Endothelial cell of umbilical vein (primary cell): Measurements from ENCODE around the gene MICAL3. TPM values are rescaled to one million over a fixed set of nuclear protein-coding genes. Genes with fewer than 3 reads are reported as not detected.

ENCODE experiments used
- BruUV-seq: library from RNA; stranded (reverse); fragments of 400-500 nt; replicated peaks from 2 replicates; lab custom pipeline; 2021; lab: Mats Ljungman, UMichigan
- CTCF ChIA-PET: fragments of 300-600, 350-600 bp; sonication (Branson Sonifier 250); formaldehyde crosslinking; loops from one replicate; lab custom pipeline; 2021; ENCODE audit warnings: antibody characterized with exemption, inconsistent platforms; lab: Charles Lee
- POLR2A ChIA-PET: fragments of 300-600, 350-600 bp; sonication (Branson Sonifier 250); formaldehyde crosslinking; loops from one replicate; lab custom pipeline; 2021; ENCODE audit warnings: antibody characterized with exemption, inconsistent platforms; lab: Charles Lee
- DNase-seq: peaks from one replicate; pipeline ENCODE4 v3.0.0-alpha.2; 2011; ENCODE audit warnings: low read depth, low spot score
- FAIRE-seq: peaks from 2 replicates; lab custom pipeline; 2011; peaks lifted over from hg19 to GRCh38; lab: Jason Lieb, UNC
- H2AFZ ChIP-seq: 2 replicates; pipeline ENCODE4 v1.6.0; 2012; ENCODE audit warnings: low read depth, low read length, control low read depth, inconsistent platforms
- H3K27ac ChIP-seq: 2 replicates; pipeline ENCODE4 v1.5.1; 2011; ENCODE audit warnings: low read depth, mild to moderate bottlenecking, control low read depth, low read length, moderate library complexity; ENCODE audit not compliant: insufficient read depth
- H3K27me3 ChIP-seq, 2 experiments: 2 replicates each; pipeline versions ENCODE4 v1.6.0 to v1.6.1; 2011; ENCODE audit warnings: low read length in 2 of 2, mixed read lengths in 1 of 2; ENCODE audit not compliant: control insufficient read depth in 2 of 2, insufficient read depth in 2 of 2
- H3K36me3 ChIP-seq, 2 experiments: 2 replicates in 1 of 2; 3 replicates in 1 of 2; pipeline ENCODE4 v1.5.1; 2011; ENCODE audit warnings: low read length in 2 of 2, mild to moderate bottlenecking in 1 of 2, moderate library complexity in 1 of 2; ENCODE audit not compliant: control insufficient read depth in 2 of 2, insufficient read depth in 2 of 2; ENCODE audit errors: extremely low read depth in 1 of 2
- H3K4me1 ChIP-seq: 3 replicates; pipeline ENCODE4 v1.5.1; 2011; ENCODE audit warnings: mild to moderate bottlenecking, low read length; ENCODE audit not compliant: control insufficient read depth, insufficient read depth; ENCODE audit errors: extremely low read depth
- H3K4me2 ChIP-seq: 2 replicates; pipeline ENCODE4 v1.6.1; 2011; ENCODE audit warnings: low read length, control low read depth, mixed read lengths; ENCODE audit not compliant: insufficient read depth
- H3K4me3 ChIP-seq, 3 experiments: fragments of 200-600 bp in 1 of 3; sonication (generic), shearing (Covaris generic) in 1 of 3; replicated peaks in 1 of 3; 2 replicates each; pipeline ENCODE4 v1.5.1; 2011 to 2016; ENCODE audit warnings: control low read depth in 3 of 3, low read length in 3 of 3, mild to moderate bottlenecking in 2 of 3, inconsistent platforms in 1 of 3, low read depth in 1 of 3, moderate library complexity in 1 of 3; ENCODE audit not compliant: insufficient read depth in 1 of 3
- H3K79me2 ChIP-seq: 2 replicates; pipeline ENCODE4 v1.6.0; 2012; ENCODE audit warnings: low read length, inconsistent platforms; ENCODE audit not compliant: control insufficient read depth, insufficient read depth
- H3K9ac ChIP-seq: replicated peaks from 2 replicates; pipeline ENCODE3; 2011; ENCODE audit warnings: low read length, control low read depth; ENCODE audit not compliant: insufficient read depth; ENCODE audit errors: extremely low read depth
- H3K9me1 ChIP-seq: replicated peaks from 3 replicates; pipeline ENCODE4 v1.6.0; 2011; ENCODE audit warnings: mild to moderate bottlenecking, low read length; ENCODE audit not compliant: control insufficient read depth, insufficient read depth; ENCODE audit errors: extremely low read depth
- H3K9me3 ChIP-seq: replicated peaks from 2 replicates; pipeline ENCODE4 v1.5.1; 2012; ENCODE audit warnings: low read length, inconsistent platforms; ENCODE audit not compliant: control insufficient read depth, insufficient read depth
- H4K20me1 ChIP-seq: replicated peaks from 2 replicates; pipeline ENCODE3; 2011; ENCODE audit warnings: mild to moderate bottlenecking, low read length; ENCODE audit not compliant: control insufficient read depth, insufficient read depth; ENCODE audit errors: extremely low read depth
- EZH2 ChIP-seq: IDR thresholded peaks from 2 replicates; pipeline ENCODE4 v1.6.1; 2012; ENCODE audit warnings: borderline replicate concordance, low read depth, mild to moderate bottlenecking, moderate library complexity, low read length, inconsistent platforms; ENCODE audit not compliant: severe bottlenecking
- FOS ChIP-seq: IDR thresholded peaks from 2 replicates; pipeline ENCODE4 v1.6.1; 2011; ENCODE audit warnings: mild to moderate bottlenecking, low read length, moderate library complexity, borderline replicate concordance; ENCODE audit not compliant: insufficient read depth
- GATA2 ChIP-seq: IDR thresholded peaks from 2 replicates; pipeline ENCODE4 v1.7.0; 2011; ENCODE audit warnings: low read depth, mild to moderate bottlenecking, moderate library complexity, mixed read lengths, low read length; ENCODE audit not compliant: insufficient read length, insufficient read depth
- JUN ChIP-seq: IDR thresholded peaks from 2 replicates; pipeline ENCODE4 v1.6.1; 2011; ENCODE audit warnings: borderline replicate concordance, low read depth; ENCODE audit not compliant: insufficient read length, insufficient read depth
- MAX ChIP-seq: IDR thresholded peaks from 2 replicates; pipeline ENCODE4 v1.6.1; 2011; ENCODE audit not compliant: insufficient read depth, insufficient read length
- MYC ChIP-seq: IDR thresholded peaks from one replicate; pipeline ENCODE4 v1.6.1; 2011; ENCODE audit warnings: mild to moderate bottlenecking, low read depth, low read length
- POLR2A ChIP-seq: IDR thresholded peaks from 2 replicates; pipeline ENCODE4 v1.6.1; 2012; ENCODE audit warnings: low read depth, mild to moderate bottlenecking, control low read depth, low read length
- POLR2AphosphoS5 ChIP-seq: IDR thresholded peaks from 2 replicates; pipeline ENCODE4 v1.6.1; 2012; ENCODE audit warnings: low read depth, mild to moderate bottlenecking, control low read depth, low read length, moderate library complexity; ENCODE audit not compliant: insufficient read depth
- dilution Hi-C: fragments of 300-500 bp; cut with MboI; formaldehyde crosslinking; loops from one replicate; pipeline ENCODE4 v1.15.0; 2019; ENCODE audit warnings: low sequenced_read_pairs; ENCODE audit not compliant: extremely low pct_ligation_motif_present
- intact Hi-C: fragments of 100-400 bp; cut with micrococcal nuclease; formaldehyde crosslinking; loops from one replicate; pipeline ENCODE4 v1.10.0; 2022
- polyA plus RNA-seq, 4 experiments: library from polyadenylated mRNA; depleted of rRNA in 3 of 4; stranded (reverse) in 3 of 4; unstranded in 1 of 4; fragments of >200 nt; gene quantifications; 2 replicates each; pipeline versions ENCODE4 v1.2.1 to v1.2.3, GENCODE V29; 2011 to 2012; ENCODE audit warnings: missing spikeins in 1 of 4
- total RNA-seq: library from RNA; stranded (reverse); gene quantifications from 2 replicates; pipeline ENCODE4 v1.2.3, GENCODE V29; 2021
- TF ChIP-seq, protein P1 (sequence below), 2 donors: IDR thresholded peaks; 1 replicate in 1 of 2; 2 replicates in 1 of 2; pipeline ENCODE4 v1.5.1; 2011; ENCODE audit warnings: low read length in 2 of 2, mild to moderate bottlenecking in 2 of 2, moderate library complexity in 2 of 2, control low read depth in 1 of 2, inconsistent platforms in 1 of 2, low read depth in 1 of 2; ENCODE audit not compliant: insufficient read depth in 1 of 2; ENCODE audit errors: extremely low read depth in 1 of 2

Gene MICAL3
- total and polyA plus RNA-seq, 2 donors (not counting 3 experiments of a cell fraction or from before 2014, with no cell fraction given): 14.5 to 63.7 TPM

DNA sequence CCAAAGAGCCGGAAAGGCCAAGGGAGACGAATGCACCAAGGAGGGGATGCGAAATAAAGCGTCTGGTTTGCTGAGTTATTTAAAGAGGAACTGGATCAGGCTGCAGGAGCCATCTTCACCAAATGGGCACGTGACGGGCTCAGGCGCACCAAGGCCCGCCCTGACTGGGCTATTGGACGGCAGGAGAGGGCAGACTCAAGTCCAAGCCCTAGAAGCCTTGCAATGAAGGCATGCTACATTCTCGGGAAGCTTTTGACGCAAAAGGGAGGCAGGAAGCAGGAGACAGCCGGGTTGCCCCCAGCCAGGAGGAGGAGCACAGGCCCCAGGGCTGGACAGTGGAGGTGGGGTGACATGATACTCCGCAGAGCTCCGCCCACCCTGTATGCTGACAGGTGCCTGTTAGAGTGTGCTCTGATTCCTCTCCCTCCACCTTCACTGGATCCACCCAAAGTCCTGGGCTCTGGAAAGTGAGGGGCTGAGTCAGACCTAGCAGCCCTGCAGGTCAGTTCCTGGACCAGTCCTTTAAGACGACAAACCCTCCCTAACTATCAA is 208.6 kb downstream of the MICAL3 start:
- H4K20me1 ChIP-seq: no peaks in the 10 kb centered on the region
- no peak overlapping the region for H3K4me3 ChIP-seq
- no peaks in the 10 kb centered on the region for H3K9me3 ChIP-seq
- peaks cover 2 to 14% of the 10 kb centered on the region in 2 experiments for H3K36me3 ChIP-seq
- no peaks in the 10 kb centered on the region for H3K27me3 ChIP-seq
- DNase-seq (no peak), FAIRE-seq (no peak)
- ChIA-PET CTCF (no interaction called here), POLR2A (no interaction called here)
- H3K9ac ChIP-seq: no peak overlapping the region
- dilution Hi-C loops (no loop called here), intact Hi-C loops (no loop called here)
- no peaks in the 10 kb centered on the region for H3K4me1 ChIP-seq
- no peak overlapping the region for H3K4me2 ChIP-seq
- no peaks in the 10 kb centered on the region for H3K79me2 ChIP-seq
- no TSS peak for BruUV-seq
- no peak overlapping the region for H3K27ac ChIP-seq
- no peak overlapping the region for H2AFZ ChIP-seq
- TF ChIP-seq POLR2A (no peak), MYC (no peak), POLR2AphosphoS5 (no peak), JUN (no peak), EZH2 (no peak), MAX (no peak), GATA2 (no peak), FOS (no peak)
- TF ChIP-seq, protein P1, sequence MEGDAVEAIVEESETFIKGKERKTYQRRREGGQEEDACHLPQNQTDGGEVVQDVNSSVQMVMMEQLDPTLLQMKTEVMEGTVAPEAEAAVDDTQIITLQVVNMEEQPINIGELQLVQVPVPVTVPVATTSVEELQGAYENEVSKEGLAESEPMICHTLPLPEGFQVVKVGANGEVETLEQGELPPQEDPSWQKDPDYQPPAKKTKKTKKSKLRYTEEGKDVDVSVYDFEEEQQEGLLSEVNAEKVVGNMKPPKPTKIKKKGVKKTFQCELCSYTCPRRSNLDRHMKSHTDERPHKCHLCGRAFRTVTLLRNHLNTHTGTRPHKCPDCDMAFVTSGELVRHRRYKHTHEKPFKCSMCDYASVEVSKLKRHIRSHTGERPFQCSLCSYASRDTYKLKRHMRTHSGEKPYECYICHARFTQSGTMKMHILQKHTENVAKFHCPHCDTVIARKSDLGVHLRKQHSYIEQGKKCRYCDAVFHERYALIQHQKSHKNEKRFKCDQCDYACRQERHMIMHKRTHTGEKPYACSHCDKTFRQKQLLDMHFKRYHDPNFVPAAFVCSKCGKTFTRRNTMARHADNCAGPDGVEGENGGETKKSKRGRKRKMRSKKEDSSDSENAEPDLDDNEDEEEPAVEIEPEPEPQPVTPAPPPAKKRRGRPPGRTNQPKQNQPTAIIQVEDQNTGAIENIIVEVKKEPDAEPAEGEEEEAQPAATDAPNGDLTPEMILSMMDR (IDR thresholded peaks at IDR 0.05; ENCODE audit: extremely low read depth in 1 of 2, insufficient read depth in 1 of 2, low read depth in 1 of 2, low read length in 2 of 2): no peak
- H3K9me1 ChIP-seq: no peaks in the 10 kb centered on the region
